ENCODE results near the gene GJC2.
"Not testable (repeated sequence)": the region's sequence is repeated elsewhere in the genome, so short reads cannot be mapped to it uniquely, and the experiment has no call there.

DNA sequence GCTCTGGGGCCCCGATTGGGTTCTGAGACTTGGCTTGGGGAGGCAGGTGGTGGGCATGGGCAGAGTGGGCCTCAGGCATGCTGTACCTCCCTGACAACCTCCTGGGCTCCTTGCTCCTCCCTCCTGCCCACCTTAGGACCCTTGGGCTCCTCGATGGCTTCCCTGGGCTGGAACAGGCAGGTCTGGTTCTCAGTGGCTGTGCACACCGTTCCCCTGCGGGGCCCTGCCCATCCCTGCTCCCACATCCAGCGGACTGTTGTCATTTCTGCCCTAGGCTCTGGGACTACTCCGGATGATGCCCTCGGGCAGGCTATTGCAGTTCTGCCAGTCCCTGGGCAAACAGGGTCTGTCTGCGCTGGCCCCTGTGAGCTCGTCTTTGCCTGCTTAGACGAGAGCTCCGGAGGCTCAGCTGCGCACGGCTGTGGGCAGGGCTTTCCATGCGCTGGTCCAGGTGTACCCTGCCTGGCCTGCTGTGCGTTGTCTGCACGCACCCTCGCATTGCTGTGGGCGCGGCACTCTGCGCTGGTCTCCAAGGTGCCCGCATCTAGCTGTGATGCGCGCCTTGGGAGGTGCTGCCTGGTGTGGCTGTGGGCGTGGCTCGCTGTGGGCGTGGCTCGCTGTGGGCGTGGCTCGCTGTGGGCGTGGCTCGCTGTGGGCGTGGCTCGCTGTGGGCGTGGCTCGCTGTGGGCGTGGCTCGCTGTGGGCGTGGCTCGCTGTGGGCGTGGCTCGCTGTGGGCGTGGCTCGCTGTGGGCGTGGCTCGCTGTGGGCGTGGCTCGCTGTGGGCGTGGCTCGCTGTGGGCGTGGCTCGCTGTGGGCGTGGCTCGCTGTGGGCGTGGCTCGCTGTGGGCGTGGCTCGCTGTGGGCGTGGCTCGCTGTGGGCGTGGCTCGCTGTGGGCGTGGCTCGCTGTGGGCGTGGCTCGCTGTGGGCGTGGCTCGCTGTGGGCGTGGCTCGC is 24.1 kb downstream of the GJC2 start:
- TF ChIP-seq CTCF, POLR2AphosphoS5 (IDR thresholded peaks at IDR 0.05): not testable (repeated sequence)

Measured in stomach (tissue), 4 donors.